ENCODE results near the gene VEPH1.

VEPH1 gene

GRCh38 chr3:157306502-157306901 is 196.7 kb downstream of the VEPH1 start:
- no peak for DNase-seq (ENCODE audit: low read depth, low spot score)

- no peak for DNase-seq (ENCODE audit: low read depth, low spot score)
Observed at GRCh38 chr3:157305392-157305791, 197.8 kb downstream of the VEPH1 start.

GRCh38 chr3:157301755-157302154 is 201.5 kb downstream of the VEPH1 start:
- no peak for DNase-seq (ENCODE audit: low read depth, low spot score)

- DNase-seq (ENCODE audit: low read depth, low spot score), result no peak
Observed at GRCh38 chr3:157300981-157301663, 202.1 kb downstream of the VEPH1 start.

- no peak for DNase-seq (ENCODE audit: low read depth, low spot score)
Observed at GRCh38 chr3:157300094-157300493, 203.1 kb downstream of the VEPH1 start.

- DNase-seq (ENCODE audit: low read depth, low spot score), result no peak
Observed at GRCh38 chr3:157297328-157297915, 205.8 kb downstream of the VEPH1 start.

- no peak for DNase-seq (ENCODE audit: low read depth, low spot score)
Observed at GRCh38 chr3:157294953-157295352, 208.3 kb downstream of the VEPH1 start.

- DNase-seq (ENCODE audit: low read depth, low spot score), result no peak
Observed at GRCh38 chr3:157294491-157294890, 208.7 kb downstream of the VEPH1 start.

GRCh38 chr3:157290766-157291165 is 212.4 kb downstream of the VEPH1 start:
- no peak for DNase-seq (ENCODE audit: low read depth, low spot score)

- DNase-seq (ENCODE audit: low read depth, low spot score), result no peak
Observed at GRCh38 chr3:157285966-157286365, 217.2 kb downstream of the VEPH1 start.

- no peak for DNase-seq (ENCODE audit: low read depth, low spot score)
Observed at GRCh38 chr3:157285141-157285540, 218.1 kb downstream of the VEPH1 start.

- no peak for DNase-seq (ENCODE audit: low read depth, low spot score)
Observed at GRCh38 chr3:157284688-157285087, 218.5 kb downstream of the VEPH1 start.

- DNase-seq (ENCODE audit: low read depth, low spot score), result no peak
Observed at GRCh38 chr3:157282261-157283191, 220.7 kb downstream of the VEPH1 start.

GRCh38 chr3:157280786-157281185 is 222.4 kb downstream of the VEPH1 start:
- no peak for DNase-seq (ENCODE audit: low read depth, low spot score)

GRCh38 chr3:157280354-157280753 is 222.9 kb downstream of the VEPH1 start:
- DNase-seq (ENCODE audit: low read depth, low spot score), result no peak

- no peak for DNase-seq (ENCODE audit: low read depth, low spot score)
Observed at GRCh38 chr3:157279237-157279636, 224.0 kb downstream of the VEPH1 start.

GRCh38 chr3:157276801-157277200 is 226.4 kb downstream of the VEPH1 start:
- DNase-seq (ENCODE audit: low read depth, low spot score), result no peak

GRCh38 chr3:157275832-157276231 is 227.4 kb downstream of the VEPH1 start:
- no peak for DNase-seq (ENCODE audit: low read depth, low spot score)

- peak; percentile 12 for DNase-seq (ENCODE audit: low read depth, low spot score)
Observed at GRCh38 chr3:157274644-157275137, 228.5 kb downstream of the VEPH1 start.

GRCh38 chr3:157271283-157271882 is 231.8 kb downstream of the VEPH1 start:
- no peak for DNase-seq (ENCODE audit: low read depth, low spot score)

GRCh38 chr3:157268026-157268425 is 235.2 kb downstream of the VEPH1 start:
- no peak for DNase-seq (ENCODE audit: low read depth, low spot score)

- DNase-seq (ENCODE audit: low read depth, low spot score), result no peak
Observed at GRCh38 chr3:157265931-157266330, 237.3 kb downstream of the VEPH1 start.

All from ELF-1 (cell line).